Small intestine (tissue), 7 donors: ENCODE measurements around the gene CPVL. TPM values are rescaled to one million over a fixed set of nuclear protein-coding genes. Genes with fewer than 3 reads are reported as not detected.
A peak's percentile ranks its signal among the peaks of the same experiment; 100 is the strongest.

Experiments
- DNase-seq, 2 donors: peaks; one replicate each; pipeline versions ENCODE4 v3.0.0 to v3.0.0-alpha.2; 2013
- FAIRE-seq: peaks from 2 replicates; lab custom pipeline; 2012; peaks lifted over from hg19 to GRCh38; lab: Jason Lieb, UNC
- H3K27ac ChIP-seq, 3 donors: one replicate each; pipeline ENCODE4 v1.5.1; 2013; ENCODE audit warnings: low read length in 2 of 3, mild to moderate bottlenecking in 2 of 3, control low read depth in 1 of 3, inconsistent platforms in 1 of 3, low read depth in 1 of 3, moderate library complexity in 1 of 3
- H3K27me3 ChIP-seq, 3 donors: one replicate each; pipeline ENCODE4 v1.6.1; 2013; ENCODE audit warnings: low read length in 3 of 3, inconsistent platforms in 1 of 3; ENCODE audit not compliant: control insufficient read depth in 3 of 3, insufficient read depth in 3 of 3
- H3K36me3 ChIP-seq, 3 donors: one replicate each; pipeline ENCODE4 v1.6.1; 2013; ENCODE audit warnings: low read length in 3 of 3, inconsistent platforms in 1 of 3, low read depth in 1 of 3, mild to moderate bottlenecking in 1 of 3, moderate library complexity in 1 of 3; ENCODE audit not compliant: control insufficient read depth in 3 of 3, insufficient read depth in 2 of 3
- H3K4me1 ChIP-seq, 3 donors: one replicate each; pipeline ENCODE4 v1.6.1; 2013; ENCODE audit warnings: low read length in 2 of 3, inconsistent platforms in 1 of 3, low read depth in 1 of 3, mild to moderate bottlenecking in 1 of 3, moderate library complexity in 1 of 3; ENCODE audit not compliant: control insufficient read depth in 3 of 3, insufficient read depth in 2 of 3
- H3K4me3 ChIP-seq, 3 donors: one replicate each; pipeline ENCODE4 v1.5.1; 2013; ENCODE audit warnings: low read length in 3 of 3, control low read depth in 1 of 3, inconsistent platforms in 1 of 3, low read depth in 1 of 3, mild to moderate bottlenecking in 1 of 3, moderate library complexity in 1 of 3
- H3K9me3 ChIP-seq, 2 donors: one replicate each; pipeline ENCODE4 v1.6.1; 2013; ENCODE audit warnings: low read depth in 1 of 2, low read length in 1 of 2; ENCODE audit not compliant: control insufficient read depth in 2 of 2, insufficient read depth in 1 of 2
- WGBS, 3 donors: extraction: QIAGEN DNeasy Blood & Tissue Kit; methylation state at CpG; one replicate each; pipeline ENCODE4 v1.1.7; 2013; 5-methylcytosine and 5-hydroxymethylcytosine counted together
- polyA plus RNA-seq, 4 donors: library from polyadenylated mRNA; stranded (reverse) in 3 of 4; unstranded in 1 of 4; fragments of 200-250 nt in 3 of 4; fragments of 120-200 nt in 1 of 4; gene quantifications; one replicate each; pipeline versions ENCODE4 v1.2.1 to v1.2.3, GENCODE V29; 2013
- donor health status: healthy with polysubstance abuse.
- donor health status: control.
- donor health status: control.
- donor health status: Bipolar disorder and iron deficiency.
- donor health status: healthy.

CPVL gene
- polyA plus RNA-seq, 4 donors: 1.8 to 320 (median 11.2) TPM

DNA sequence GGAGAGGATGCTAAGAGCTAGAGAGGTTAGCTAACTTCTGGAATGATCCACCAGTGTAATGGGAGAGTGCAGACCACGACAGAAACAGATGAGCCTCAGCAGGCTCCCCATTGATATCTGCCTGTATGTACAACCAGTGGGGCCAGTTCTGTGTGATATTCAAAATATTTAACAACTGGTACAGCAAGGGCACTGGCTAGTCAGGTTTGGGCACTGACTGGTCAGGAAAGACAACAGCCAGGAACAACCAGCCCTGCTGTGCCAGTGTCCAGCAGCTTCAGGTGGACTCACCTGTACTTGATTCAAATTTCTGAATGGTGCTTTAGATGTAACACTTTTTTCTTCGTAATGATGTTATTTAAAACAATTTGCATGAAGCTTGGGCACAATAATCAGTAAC is 182.3 kb downstream of the CPVL start:
- Histone ChIP-seq H3K4me3 (no peak overlapping the region), H3K27ac (no peak overlapping the region), H3K4me1 (no peaks in the 10 kb centered on the region), H3K9me3 (no peaks in the 10 kb centered on the region), H3K27me3 (peaks cover 0 to 6% (median 0%) of the 10 kb centered on the region in 3 donors), H3K36me3 (peaks cover 0 to 2% (median 0%) of the 10 kb centered on the region in 3 donors)
- no peak for DNase-seq
- no peak for FAIRE-seq
- WGBS, 3 donors: 71 to 78% (median 78%) methylated on average over 2 of the region's 2 CpGs

DNA sequence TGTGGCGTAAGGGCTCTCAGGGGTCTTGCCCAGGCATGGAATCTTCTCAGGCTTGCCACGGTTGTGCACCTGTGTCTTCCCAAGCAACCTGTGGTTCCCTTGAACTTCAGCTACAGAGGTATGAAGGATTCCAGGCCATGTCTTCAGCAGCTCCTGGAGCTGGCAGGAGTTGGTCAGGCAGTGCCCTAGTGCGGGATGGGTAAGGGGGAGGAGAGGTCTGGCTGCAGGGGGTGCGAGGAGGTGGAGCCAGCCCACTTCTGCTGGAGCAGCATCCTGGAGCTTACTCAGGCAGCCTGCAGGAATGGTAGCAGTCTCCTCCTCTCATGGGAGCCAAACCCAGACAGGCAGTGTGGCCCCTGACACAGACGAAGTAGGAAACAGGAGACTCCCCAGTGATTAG is 184.4 kb downstream of the CPVL start:
- H3K9me3 ChIP-seq: no peaks in the 10 kb centered on the region
- no peak overlapping the region for H3K4me3 ChIP-seq
- peaks cover 0 to 26% (median 5%) of the 10 kb centered on the region in 3 donors for H3K27me3 ChIP-seq
- H3K36me3 ChIP-seq: peaks cover 0 to 2% (median 0%) of the 10 kb centered on the region in 3 donors
- FAIRE-seq (no peak), DNase-seq (no peak)
- peaks cover 0 to 14% (median 0%) of the 10 kb centered on the region in 3 donors for H3K4me1 ChIP-seq
- WGBS, 3 donors: 80 to 91% (median 86%) methylated on average over 5 of the region's 5 CpGs
- no peak overlapping the region for H3K27ac ChIP-seq

DNA sequence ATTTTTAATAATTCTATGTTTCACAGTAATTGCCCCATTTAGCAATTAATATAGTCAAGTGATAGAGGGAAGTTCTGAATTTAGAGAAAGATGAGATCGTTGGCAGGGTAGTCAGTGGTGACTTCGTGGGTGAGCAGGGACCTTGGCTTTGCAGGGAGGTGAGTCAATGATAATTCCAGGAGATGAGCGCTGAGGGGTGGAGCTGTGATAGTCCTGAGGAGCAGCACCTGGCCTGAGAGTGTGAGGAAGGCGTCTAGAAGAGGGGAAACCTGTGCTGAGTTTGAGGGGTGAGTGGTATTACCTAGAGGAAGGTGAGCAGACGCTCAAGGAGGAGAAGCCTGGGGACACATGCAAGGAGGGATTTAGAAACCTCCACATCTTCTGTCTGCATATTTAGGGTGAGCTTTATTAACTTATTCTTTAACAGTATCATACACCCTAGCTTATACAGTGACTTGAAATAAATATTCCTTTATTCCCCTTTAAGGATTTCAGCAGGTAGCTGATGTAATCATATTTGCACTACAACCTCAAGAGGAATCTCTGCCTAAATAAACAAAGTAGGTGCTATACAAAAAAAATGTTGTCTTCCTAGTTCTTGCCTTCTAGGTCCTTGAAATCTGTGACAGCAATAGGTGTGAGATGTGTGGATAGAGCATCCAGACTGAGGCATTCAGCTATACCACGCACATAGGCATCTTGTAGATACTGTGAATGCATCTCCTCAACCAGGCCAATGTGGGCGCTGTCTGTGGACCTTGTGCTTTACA is 186.1 kb downstream of the CPVL start:
- Histone ChIP-seq H3K36me3 (peaks cover 0 to 2% (median 0%) of the 10 kb centered on the region in 3 donors), H3K4me1 (peaks cover 0 to 23% (median 0%) of the 10 kb centered on the region in 3 donors), H3K9me3 (no peaks in the 10 kb centered on the region), H3K27ac (no peak overlapping the region), H3K27me3 (peaks cover 0 to 33% (median 5%) of the 10 kb centered on the region in 3 donors), H3K4me3 (no peak overlapping the region)
- DNase-seq (no peak), FAIRE-seq (no peak)
- WGBS, 3 donors: 74 to 86% (median 84%) methylated on average over 7 of the region's 7 CpGs

DNA sequence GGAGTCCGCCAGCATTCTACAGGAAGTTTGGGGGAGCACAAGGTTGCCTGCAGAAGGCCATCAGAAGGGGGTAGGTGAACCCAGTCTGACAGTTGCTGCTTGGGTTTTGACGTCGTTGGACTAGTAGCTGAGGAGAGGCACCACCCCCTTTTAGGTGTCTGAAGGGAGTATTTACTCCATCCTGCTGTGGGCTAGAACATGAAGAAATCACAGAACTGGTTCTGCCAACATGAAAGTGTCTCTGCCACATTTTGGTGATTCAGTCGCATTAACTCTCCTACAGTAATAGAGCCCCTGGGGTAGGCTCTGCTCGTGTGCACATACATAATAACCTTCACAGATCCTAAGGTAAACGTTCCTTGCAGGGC is 187.4 kb downstream of the CPVL start:
- Histone ChIP-seq H3K4me1 (peaks cover 0 to 25% (median 2%) of the 10 kb centered on the region in 3 donors), H3K27ac (no peak overlapping the region), H3K4me3 (peak overlapping the region in 1 of 3 donors; percentile 52), H3K9me3 (no peaks in the 10 kb centered on the region), H3K27me3 (peaks cover 0 to 35% (median 5%) of the 10 kb centered on the region in 3 donors), H3K36me3 (peaks cover 0 to 2% (median 0%) of the 10 kb centered on the region in 3 donors)
- FAIRE-seq (no peak), DNase-seq (peak in 1 of 2 donors; percentile 6)
- 45 to 62% (median 50%) methylated on average over 6 of the region's 6 CpGs for WGBS, 3 donors

DNA sequence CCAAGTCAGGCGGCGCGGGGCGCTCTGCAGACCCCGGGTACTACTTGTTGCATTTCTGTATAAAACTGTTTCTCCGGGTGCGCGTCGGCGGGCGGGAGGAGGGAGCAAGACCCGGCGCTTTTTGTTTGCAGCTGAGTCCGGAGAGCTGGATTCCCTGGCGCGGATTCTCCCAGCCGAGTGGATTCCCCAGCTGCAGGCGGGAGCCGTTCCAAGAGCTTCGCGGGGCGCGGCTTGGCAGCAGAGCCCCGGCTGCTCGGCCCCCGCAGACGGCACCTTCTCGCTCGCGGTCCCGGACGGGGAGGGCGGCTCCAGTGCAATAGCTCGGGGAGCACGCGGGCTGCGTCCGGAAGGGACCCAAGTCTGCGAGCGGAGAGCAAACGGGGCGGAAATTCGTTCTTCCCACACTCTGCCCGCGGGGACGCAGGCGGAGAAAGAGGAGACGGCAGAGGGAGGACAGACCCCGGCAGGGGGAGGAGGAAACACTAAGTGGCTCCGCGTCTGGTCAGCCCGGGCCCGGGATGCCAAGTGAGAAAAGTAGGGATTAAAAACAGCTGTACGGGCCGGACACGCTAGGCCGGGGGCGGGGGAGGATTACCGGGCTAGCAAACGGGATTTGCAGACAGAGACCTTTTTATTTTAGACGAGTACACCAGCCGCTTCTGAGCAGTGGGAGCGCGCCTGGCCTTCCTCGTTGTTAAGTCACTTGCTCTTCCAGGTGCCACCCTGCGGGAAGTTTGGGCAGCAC is 187.9 kb downstream of the CPVL start, which contains the start of gene TRIL:
TSS of gene TRIL (minus strand) at position 96 of the 745 bp plus-strand sequence. CDS start 284 bp downstream, outside the sequence.
- Histone ChIP-seq H3K36me3 (peaks cover 0 to 2% (median 0%) of the 10 kb centered on the region in 3 donors), H3K27ac (peak within 1 kb of the TSS; percentile 27 to 61 (median 50)), H3K4me1 (peaks cover 0 to 26% (median 2%) of the 10 kb centered on the region in 3 donors), H3K4me3 (peak within 1 kb of the TSS in 2 of 3 donors; percentile 52 to 85), H3K9me3 (no peaks in the 10 kb centered on the region), H3K27me3 (peaks cover 0 to 35% (median 5%) of the 10 kb centered on the region in 3 donors)
- WGBS, 3 donors: 4 to 9% (median 5%) methylated on average over 55 to 66 of the region's 66 CpGs
- FAIRE-seq (no peak), DNase-seq (peak; percentile 30 to 76)

DNA sequence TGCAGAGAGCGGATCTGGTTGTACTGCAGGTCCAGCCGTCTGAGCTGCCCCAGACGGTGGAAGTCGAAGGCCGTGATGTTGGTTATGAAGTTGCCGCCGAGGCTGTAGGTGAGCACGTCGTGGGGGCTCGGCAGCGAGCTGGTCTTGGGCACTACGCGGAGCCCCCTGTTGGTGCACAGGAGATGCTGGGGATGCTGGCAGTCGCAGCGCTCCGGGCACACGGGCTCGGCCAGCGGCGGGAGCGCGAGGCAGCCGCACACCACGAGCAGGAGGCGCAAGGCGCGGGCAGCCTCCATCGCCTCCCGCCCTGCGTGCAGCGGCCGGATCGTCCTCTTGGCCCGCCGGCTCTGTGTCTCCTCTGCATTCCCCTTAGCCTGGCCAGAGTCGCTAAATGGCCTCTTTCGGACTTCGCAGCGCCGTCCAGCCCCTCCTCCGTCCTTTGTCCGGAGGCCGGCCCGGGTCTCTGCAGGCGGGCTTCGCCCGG is 188.5 kb downstream of the CPVL start:
- Histone ChIP-seq H3K36me3 (peaks cover 0 to 2% (median 0%) of the 10 kb centered on the region in 3 donors), H3K4me3 (peak overlapping the region in 2 of 3 donors; percentile 52 to 85), H3K9me3 (no peaks in the 10 kb centered on the region), H3K27ac (peak overlapping the region in 1 of 3 donors; percentile 61), H3K4me1 (peaks cover 0 to 27% (median 2%) of the 10 kb centered on the region in 3 donors), H3K27me3 (peaks cover 0 to 35% (median 5%) of the 10 kb centered on the region in 3 donors)
- peak; percentile 7 to 59 for DNase-seq
- no peak for FAIRE-seq
- 0 to 4% (median 3%) methylated on average over 36 to 47 of the region's 47 CpGs for WGBS, 3 donors

DNA sequence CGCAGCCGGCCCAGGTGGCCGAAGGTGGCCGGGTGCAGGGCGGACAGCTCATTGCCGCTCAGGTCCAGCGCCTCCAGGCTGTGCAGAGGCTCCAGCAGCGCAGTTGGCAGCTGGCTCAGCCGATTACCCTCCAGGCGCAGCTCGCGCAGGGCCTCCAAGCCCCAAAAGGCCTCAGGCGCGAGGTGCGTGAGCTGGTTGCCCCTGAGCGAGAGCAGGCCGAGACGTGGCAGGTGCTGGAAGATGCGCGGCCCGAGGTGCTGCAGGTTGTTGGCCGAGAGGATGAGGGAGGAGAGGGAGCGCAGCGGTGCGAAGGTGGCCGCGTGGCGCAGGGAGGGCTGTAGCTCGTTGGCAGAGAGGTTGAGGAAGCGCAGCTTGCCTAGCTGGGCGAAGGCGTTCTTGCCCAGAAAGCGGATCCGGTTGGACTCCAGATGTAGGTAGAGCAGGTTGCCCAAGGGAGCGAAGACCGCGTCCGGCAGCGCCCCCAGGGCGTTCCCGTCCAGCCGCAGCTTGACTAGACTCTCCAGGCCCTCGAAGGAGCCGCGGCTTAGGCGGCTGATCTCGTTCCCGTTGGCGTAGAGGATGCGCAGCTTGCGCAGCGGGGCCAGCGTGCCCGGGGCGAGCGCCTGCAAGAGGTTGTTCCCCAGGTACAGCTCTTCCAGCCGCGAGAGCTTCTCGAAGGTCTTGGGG is 189.1 kb downstream of the CPVL start:
- Histone ChIP-seq H3K4me3 (peak overlapping the region in 2 of 3 donors; percentile 52 to 85), H3K27me3 (peaks cover 0 to 34% (median 5%) of the 10 kb centered on the region in 3 donors), H3K36me3 (peaks cover 0 to 2% (median 0%) of the 10 kb centered on the region in 3 donors), H3K9me3 (no peaks in the 10 kb centered on the region), H3K4me1 (peaks cover 0 to 27% (median 2%) of the 10 kb centered on the region in 3 donors), H3K27ac (peak overlapping the region in 2 of 3 donors; percentile 12 to 21)
- FAIRE-seq (no peak), DNase-seq (peak; percentile 29 to 75)
- WGBS, 3 donors: 1 to 6% (median 3%) methylated on average over 52 to 59 of the region's 59 CpGs
